Measurements from ENCODE around the gene ARHGAP8. TPM values are rescaled to one million over a fixed set of nuclear protein-coding genes. Genes with fewer than 3 reads are reported as not detected.

ARHGAP8 gene
- total RNA-seq, 2 donors from 2014 or later, result 34.6 to 64.5 TPM

- no peaks in the 10 kb centered on the region for H3K36me3 ChIP-seq
- H3K27me3 ChIP-seq (replicated peaks; ENCODE audit: insufficient read depth), result no peaks in the 10 kb centered on the region
- WGBS, result 96% methylated on average over 17 of the region's 19 CpGs
- H3K4me3 ChIP-seq, result no peak overlapping the region
- TF ChIP-seq CTCF (IDR thresholded peaks at IDR 0.05) (no peak), POLR2AphosphoS5 (IDR thresholded peaks at IDR 0.05) (no peak), POLR2A (IDR thresholded peaks at IDR 0.05) (no peak)
- H3K27ac ChIP-seq, result no peak overlapping the region
- no peaks in the 10 kb centered on the region for H3K4me1 ChIP-seq (replicated peaks)
- no peak for DNase-seq (ENCODE audit: low spot score)
- intact Hi-C loops (cut with DNase I), result no loop called here
- H3K9me3 ChIP-seq, result no peaks in the 10 kb centered on the region
These were observed 128.4 kb downstream of the ARHGAP8 start for GRCh38 chr22:44880610-44881290.

- Histone ChIP-seq H3K4me3 (no peak overlapping the region), H3K9me3 (no peaks in the 10 kb centered on the region), H3K4me1 (replicated peaks) (no peaks in the 10 kb centered on the region), H3K36me3 (no peaks in the 10 kb centered on the region), H3K27ac (no peak overlapping the region), H3K27me3 (replicated peaks; ENCODE audit: insufficient read depth) (no peaks in the 10 kb centered on the region)
- 74% methylated on average over 23 of the region's 24 CpGs for WGBS
- DNase-seq (ENCODE audit: low spot score), result no peak
- intact Hi-C loops (cut with DNase I), result no loop called here
- TF ChIP-seq POLR2AphosphoS5 (IDR thresholded peaks at IDR 0.05) (no peak), CTCF (IDR thresholded peaks at IDR 0.05) (no peak), POLR2A (IDR thresholded peaks at IDR 0.05) (no peak)
These were observed 129.2 kb downstream of the ARHGAP8 start for GRCh38 chr22:44881624-44882023.

GRCh38 chr22:44882226-44882905 is 130.0 kb downstream of the ARHGAP8 start:
- intact Hi-C loops (cut with DNase I), result no loop called here
- WGBS, result 91% methylated on average over 26 of the region's 26 CpGs

GRCh38 chr22:44883011-44883421 is 130.6 kb downstream of the ARHGAP8 start:
- Histone ChIP-seq H3K27ac (no peak overlapping the region), H3K4me3 (no peak overlapping the region), H3K9me3 (no peaks in the 10 kb centered on the region), H3K27me3 (replicated peaks; ENCODE audit: insufficient read depth) (no peaks in the 10 kb centered on the region), H3K36me3 (no peaks in the 10 kb centered on the region), H3K4me1 (replicated peaks) (no peaks in the 10 kb centered on the region)
- TF ChIP-seq CTCF (IDR thresholded peaks at IDR 0.05) (no peak), POLR2A (IDR thresholded peaks at IDR 0.05) (no peak), POLR2AphosphoS5 (IDR thresholded peaks at IDR 0.05) (no peak)
- 90% methylated on average over 11 of the region's 12 CpGs for WGBS
- intact Hi-C loops (cut with DNase I), result no loop called here
- no peak for DNase-seq (ENCODE audit: low spot score)

More at GRCh38 chr22:44882226-44882905, 130.0 kb downstream of the ARHGAP8 start:
- Histone ChIP-seq H3K27ac (peak overlapping the region in 1 of 2 donors; percentile 33), H3K27me3 (replicated peaks; ENCODE audit: insufficient read depth) (no peaks in the 10 kb centered on the region), H3K36me3 (no peaks in the 10 kb centered on the region), H3K4me3 (no peak overlapping the region), H3K4me1 (replicated peaks) (no peaks in the 10 kb centered on the region), H3K9me3 (no peaks in the 10 kb centered on the region)
- no peak for DNase-seq (ENCODE audit: low spot score)
- TF ChIP-seq CTCF (IDR thresholded peaks at IDR 0.05), result no peak

- Histone ChIP-seq H3K27me3 (replicated peaks; ENCODE audit: insufficient read depth) (no peaks in the 10 kb centered on the region), H3K36me3 (no peaks in the 10 kb centered on the region), H3K27ac (no peak overlapping the region), H3K4me1 (replicated peaks) (no peaks in the 10 kb centered on the region), H3K9me3 (no peaks in the 10 kb centered on the region), H3K4me3 (no peak overlapping the region)
- intact Hi-C loops (cut with DNase I), result no loop called here
- TF ChIP-seq POLR2A (IDR thresholded peaks at IDR 0.05) (no peak), POLR2AphosphoS5 (IDR thresholded peaks at IDR 0.05) (no peak), CTCF (IDR thresholded peaks at IDR 0.05) (no peak)
- DNase-seq (ENCODE audit: low spot score), result no peak
- 95% methylated on average over 1 of the region's 1 CpG for WGBS
These were observed 132.2 kb downstream of the ARHGAP8 start for GRCh38 chr22:44884562-44884961.

Data from prostate gland (tissue), 2 donors.